Activated gamma-delta T cell treated with Interleukin-2 at 50 U/mL for 16 hours (primary cell): ENCODE measurements around the gene LCE2C.
"Not testable (repeated sequence)": the region's sequence is repeated elsewhere in the genome, so short reads cannot be mapped to it uniquely, and the experiment has no call there.

Experiments
- DNase-seq: peaks from one replicate; pipeline ENCODE4 v3.0.0-alpha.2; 2020

Gene LCE2C

GRCh38 chr1:152674983-152675382 lies at the start of gene LCE2C:
Gene LCE2C (plus strand): TSS chr1:152675279. CDS start chr1:152676016, 737 bp downstream.
- DNase-seq = not testable (repeated sequence)

- DNase-seq = no peak
Observed at GRCh38 chr1:152626744-152627143, 48.3 kb upstream of the LCE2C start.

- no peak for DNase-seq
Observed at GRCh38 chr1:152630596-152630995, 44.5 kb upstream of the LCE2C start.

GRCh38 chr1:152640351-152640750 lies 34.7 kb upstream of the LCE2C start:
- no peak for DNase-seq

- DNase-seq = no peak
Observed at GRCh38 chr1:152643945-152644344, 31.1 kb upstream of the LCE2C start.

- DNase-seq = no peak
Observed at GRCh38 chr1:152645146-152645545, 29.9 kb upstream of the LCE2C start.

- DNase-seq = no peak
Observed at GRCh38 chr1:152646656-152647055, 28.4 kb upstream of the LCE2C start.

GRCh38 chr1:152654110-152654509 lies 21.0 kb upstream of the LCE2C start:
- peak; percentile 8 for DNase-seq

- no peak for DNase-seq
Observed at GRCh38 chr1:152656459-152656858, 18.6 kb upstream of the LCE2C start.

GRCh38 chr1:152657677-152658076 lies 17.4 kb upstream of the LCE2C start:
- no peak for DNase-seq

GRCh38 chr1:152658649-152659048 lies 16.4 kb upstream of the LCE2C start:
- DNase-seq = no peak

GRCh38 chr1:152663098-152663497 lies 12.0 kb upstream of the LCE2C start, which contains the start of gene LCE2D:
Gene LCE2D (plus strand): TSS chr1:152663380. CDS start chr1:152664106, 726 bp downstream.
- DNase-seq = no peak

- DNase-seq = not testable (repeated sequence)
Observed at GRCh38 chr1:152666171-152666570, 8.9 kb upstream of the LCE2C start.

- DNase-seq = no peak
Observed at GRCh38 chr1:152667648-152668047, 7.4 kb upstream of the LCE2C start.

- no peak for DNase-seq
Observed at GRCh38 chr1:152673016-152673415, 2.1 kb upstream of the LCE2C start.

GRCh38 chr1:152679459-152679858 lies 4.4 kb downstream of the LCE2C start:
- DNase-seq = no peak

GRCh38 chr1:152681616-152682015 lies 6.5 kb downstream of the LCE2C start:
- no peak for DNase-seq

- DNase-seq = no peak
Observed at GRCh38 chr1:152683846-152684245, 8.8 kb downstream of the LCE2C start.

GRCh38 chr1:152685823-152686222 lies 10.7 kb downstream of the LCE2C start, which contains the start of gene LCE2B:
Gene LCE2B (plus strand): TSS chr1:152686123. CDS start chr1:152686844, 721 bp downstream.
- DNase-seq = not testable (repeated sequence)

GRCh38 chr1:152697701-152698600 lies 22.9 kb downstream of the LCE2C start, which contains the start of gene LCE2A:
Gene LCE2A (plus strand): TSS chr1:152698345. CDS start chr1:152698902, 557 bp downstream.
- DNase-seq = no peak

GRCh38 chr1:152699746-152700145 lies 24.7 kb downstream of the LCE2C start:
- no peak for DNase-seq

GRCh38 chr1:152707860-152708259 lies 32.8 kb downstream of the LCE2C start, which contains the start of gene LCE4A:
Gene LCE4A (plus strand): TSS chr1:152708160. CDS start chr1:152709076, 916 bp downstream.
- no peak for DNase-seq

- DNase-seq = no peak
Observed at GRCh38 chr1:152718238-152718637, 43.2 kb downstream of the LCE2C start.

- no peak for DNase-seq
Observed at GRCh38 chr1:152725261-152725660, 50.2 kb downstream of the LCE2C start.
